GM12874 (cell line): ENCODE results near the gene SLC10A1.

Source experiments
- TF ChIP-seq, protein P1 (sequence below): IDR thresholded peaks from 2 replicates; pipeline ENCODE4 v1.5.1; 2011; ENCODE audit warnings: low read depth, mild to moderate bottlenecking, control low read depth, low read length, moderate library complexity; ENCODE audit not compliant: insufficient read depth

SLC10A1 gene

DNA sequence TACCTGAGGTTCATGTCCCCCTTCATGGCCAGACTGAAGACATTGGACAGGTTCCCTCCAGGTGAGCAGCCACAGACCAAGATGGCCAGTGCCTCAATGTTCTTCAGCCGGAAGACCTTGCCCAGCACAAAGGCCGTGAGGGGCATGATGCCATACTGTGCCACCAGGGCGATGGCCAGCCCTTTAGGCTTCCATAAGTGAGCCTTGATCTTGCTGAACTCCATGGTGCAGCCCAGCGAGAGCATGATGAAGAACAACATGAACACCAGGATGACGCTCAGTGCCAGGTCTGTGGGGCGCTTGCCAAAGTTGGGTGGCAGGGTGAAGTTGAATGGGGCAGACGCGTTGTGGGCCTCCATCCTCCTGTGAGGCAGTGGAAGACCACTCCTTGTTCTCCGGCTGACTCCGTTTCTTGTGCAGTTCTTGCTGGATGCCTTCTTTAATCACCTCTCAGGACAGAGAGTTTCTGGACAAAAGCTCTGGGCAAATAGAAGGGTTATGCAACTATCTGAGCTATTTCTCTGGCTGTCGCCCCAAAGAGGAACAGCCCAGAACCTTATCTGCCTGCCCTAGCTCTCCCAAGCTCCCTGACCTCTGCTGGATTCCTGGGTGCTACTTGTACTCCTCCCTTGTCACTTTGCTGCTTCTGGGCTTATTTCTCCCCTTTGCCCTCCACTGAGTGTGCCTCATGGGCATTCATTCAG lies at the start of gene SLC10A1:
Gene SLC10A1, minus strand, starts transcription at position 445 of the 704 bp plus-strand sequence. Its CDS starts 86 bp downstream, at position 359.
- TF ChIP-seq, protein P1, sequence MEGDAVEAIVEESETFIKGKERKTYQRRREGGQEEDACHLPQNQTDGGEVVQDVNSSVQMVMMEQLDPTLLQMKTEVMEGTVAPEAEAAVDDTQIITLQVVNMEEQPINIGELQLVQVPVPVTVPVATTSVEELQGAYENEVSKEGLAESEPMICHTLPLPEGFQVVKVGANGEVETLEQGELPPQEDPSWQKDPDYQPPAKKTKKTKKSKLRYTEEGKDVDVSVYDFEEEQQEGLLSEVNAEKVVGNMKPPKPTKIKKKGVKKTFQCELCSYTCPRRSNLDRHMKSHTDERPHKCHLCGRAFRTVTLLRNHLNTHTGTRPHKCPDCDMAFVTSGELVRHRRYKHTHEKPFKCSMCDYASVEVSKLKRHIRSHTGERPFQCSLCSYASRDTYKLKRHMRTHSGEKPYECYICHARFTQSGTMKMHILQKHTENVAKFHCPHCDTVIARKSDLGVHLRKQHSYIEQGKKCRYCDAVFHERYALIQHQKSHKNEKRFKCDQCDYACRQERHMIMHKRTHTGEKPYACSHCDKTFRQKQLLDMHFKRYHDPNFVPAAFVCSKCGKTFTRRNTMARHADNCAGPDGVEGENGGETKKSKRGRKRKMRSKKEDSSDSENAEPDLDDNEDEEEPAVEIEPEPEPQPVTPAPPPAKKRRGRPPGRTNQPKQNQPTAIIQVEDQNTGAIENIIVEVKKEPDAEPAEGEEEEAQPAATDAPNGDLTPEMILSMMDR: no peak

DNA sequence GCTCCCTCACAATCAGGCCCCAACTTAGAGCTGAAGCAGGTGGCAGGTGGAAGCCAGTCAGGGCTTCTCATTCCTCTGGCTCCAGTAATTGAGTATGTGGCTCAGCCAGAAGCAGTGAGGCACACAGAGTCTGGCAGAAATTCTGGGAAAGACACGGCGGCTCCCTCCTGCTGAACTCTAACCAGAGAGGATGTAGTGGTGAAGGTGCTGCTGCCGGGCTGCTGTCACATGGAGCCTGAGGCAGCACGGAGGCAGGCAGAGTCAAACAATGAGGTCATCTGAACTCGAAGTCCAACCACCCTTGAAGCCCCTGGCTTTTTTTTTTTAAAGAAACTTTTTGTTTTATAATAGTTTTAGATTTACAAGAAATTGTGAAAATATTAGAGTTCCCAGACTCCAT lies 48.7 kb upstream of the SLC10A1 start:
- TF ChIP-seq, protein P1: no peak

DNA sequence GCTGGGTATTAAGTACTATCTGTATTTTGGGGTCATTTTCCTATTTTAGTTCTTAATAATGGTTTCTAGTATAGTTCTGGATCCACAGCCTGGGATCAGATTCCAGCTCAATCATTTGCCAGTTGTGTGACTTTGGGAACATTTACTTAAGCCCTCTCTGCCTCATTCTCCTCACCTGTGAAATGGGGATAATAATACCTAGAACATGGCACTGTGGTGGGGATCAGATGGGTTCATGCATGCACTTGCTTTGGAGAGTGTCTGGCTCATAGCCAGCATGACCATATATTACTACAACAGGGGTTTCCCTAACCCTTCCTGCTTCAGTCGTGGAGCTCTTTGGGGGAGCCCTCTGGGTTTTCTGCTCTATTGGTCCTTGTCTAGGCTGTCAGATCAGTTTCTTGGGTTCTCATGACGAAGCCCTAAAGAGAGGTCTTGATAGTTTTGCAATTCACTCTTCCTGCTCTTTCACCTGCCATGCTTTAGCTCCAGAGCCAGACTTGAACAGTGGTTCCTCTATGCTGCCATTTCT lies 48.1 kb upstream of the SLC10A1 start:
- TF ChIP-seq, protein P1: no peak

DNA sequence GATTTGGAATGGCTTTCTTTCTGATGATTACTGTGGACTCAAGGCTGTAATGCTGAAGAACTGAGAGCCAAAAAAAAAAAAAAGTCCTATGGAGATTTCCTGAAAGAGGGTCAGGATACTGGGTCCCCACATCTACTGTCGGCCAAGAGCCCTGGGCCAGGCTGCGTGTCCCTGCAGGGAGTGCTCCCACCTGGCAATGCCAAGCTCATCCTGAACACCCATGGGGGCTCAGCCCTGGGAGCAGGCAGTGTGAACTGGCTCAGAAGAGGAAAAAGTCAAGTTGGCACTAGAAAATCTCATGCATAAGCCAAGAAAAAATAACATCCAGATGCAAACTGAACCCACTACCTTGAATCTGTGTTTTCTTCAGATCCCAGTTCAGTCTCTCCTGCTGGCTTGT lies 47.1 kb upstream of the SLC10A1 start:
- TF ChIP-seq, protein P1: no peak

DNA sequence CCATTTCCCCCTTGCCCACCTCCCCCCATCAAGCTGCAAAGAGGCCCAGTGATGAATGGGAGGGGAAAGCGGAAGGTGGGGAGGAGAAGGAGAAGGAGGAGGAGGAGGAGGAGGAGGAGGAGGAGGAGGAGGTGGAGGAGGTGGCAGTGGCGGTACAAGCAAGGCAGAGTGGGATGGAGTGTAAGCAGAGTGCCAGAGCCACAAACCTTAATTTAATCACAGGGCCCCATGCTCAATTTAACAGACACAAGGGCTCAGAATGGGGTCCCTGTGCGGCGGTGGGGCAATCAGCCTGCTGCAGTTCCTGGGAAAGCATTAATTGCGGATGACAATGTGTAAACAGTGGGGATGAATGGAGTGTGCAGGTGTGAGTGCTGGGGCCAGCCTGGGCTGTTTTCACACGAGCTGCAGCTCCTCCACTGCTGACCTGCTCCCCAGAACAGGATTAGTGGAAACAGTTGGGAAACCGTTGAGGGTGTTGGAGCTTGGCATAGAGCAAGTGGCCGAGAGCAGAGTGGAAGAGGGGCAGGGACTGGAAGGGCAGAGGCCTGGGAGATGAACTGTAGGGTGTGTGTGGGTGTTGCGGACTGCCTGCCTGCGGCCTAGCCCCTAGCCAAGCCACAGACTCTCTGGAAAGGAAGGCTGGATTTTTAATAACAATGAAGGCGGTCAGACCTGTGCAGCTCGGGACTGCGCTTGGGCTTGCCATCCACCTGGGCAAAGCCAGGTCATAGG lies 45.8 kb upstream of the SLC10A1 start:
- TF ChIP-seq, protein P1: no peak

DNA sequence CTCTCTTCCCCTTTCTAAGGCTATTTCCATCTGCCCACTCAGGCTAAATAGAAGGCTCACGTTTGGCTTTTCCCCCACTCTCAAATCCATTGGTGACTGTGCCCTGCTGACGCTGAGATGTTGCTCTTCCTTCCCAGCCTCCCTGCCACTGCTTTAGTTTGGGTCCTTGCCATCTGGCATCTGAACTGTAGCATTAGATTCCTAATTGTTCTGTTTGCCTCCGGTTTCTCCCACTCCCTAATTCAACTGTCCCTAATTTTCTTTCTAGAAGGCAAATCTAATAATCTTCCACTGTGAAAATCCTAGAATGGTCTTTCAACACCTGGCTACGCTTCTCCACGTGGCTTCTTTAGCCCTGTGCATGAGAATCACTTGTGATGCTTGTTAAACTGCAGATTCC lies 44.6 kb upstream of the SLC10A1 start:
- TF ChIP-seq, protein P1: no peak

DNA sequence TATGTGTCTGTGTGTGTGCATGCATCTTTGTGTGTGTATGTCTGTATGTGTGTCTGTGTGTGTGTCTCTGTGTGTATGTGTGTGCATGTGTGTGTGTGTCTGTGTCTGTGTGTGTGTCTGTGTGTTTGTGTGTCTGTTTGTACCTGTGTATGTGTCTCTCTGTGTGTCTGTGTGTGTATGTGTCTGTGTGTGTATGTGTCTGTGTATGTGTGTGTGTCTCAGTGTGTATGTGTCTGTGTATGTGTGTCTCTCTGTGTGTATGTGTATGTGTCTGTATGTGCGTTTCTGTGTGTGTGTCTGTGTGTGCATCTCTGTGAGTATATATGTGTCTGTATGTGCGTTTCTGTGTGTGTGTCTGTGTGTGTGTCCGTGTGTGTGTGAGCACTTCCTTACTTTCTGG lies 42.6 kb upstream of the SLC10A1 start:
- TF ChIP-seq, protein P1: no peak
